Measurements from ENCODE around the gene LAMA1. TPM values are rescaled to one million over a fixed set of nuclear protein-coding genes. Genes with fewer than 3 reads are reported as not detected.

Gene LAMA1
- polyA plus RNA-seq, 10 donors = 1.4 to 5.9 (median 3.9) TPM

Other genes starting within 250 kb of the LAMA1 start
- gene LRRC30, start 113.3 kb upstream of the LAMA1 start, polyA plus RNA-seq (ENCODE audit: insufficient read length in 10 of 10) = 1 to 10 TPM; 1.4 to 7.6 (median 3.7) TPM

All from muscle of back (tissue), 10 donors.